ENCODE data around the gene NR2C2.

NR2C2 gene

DNA sequence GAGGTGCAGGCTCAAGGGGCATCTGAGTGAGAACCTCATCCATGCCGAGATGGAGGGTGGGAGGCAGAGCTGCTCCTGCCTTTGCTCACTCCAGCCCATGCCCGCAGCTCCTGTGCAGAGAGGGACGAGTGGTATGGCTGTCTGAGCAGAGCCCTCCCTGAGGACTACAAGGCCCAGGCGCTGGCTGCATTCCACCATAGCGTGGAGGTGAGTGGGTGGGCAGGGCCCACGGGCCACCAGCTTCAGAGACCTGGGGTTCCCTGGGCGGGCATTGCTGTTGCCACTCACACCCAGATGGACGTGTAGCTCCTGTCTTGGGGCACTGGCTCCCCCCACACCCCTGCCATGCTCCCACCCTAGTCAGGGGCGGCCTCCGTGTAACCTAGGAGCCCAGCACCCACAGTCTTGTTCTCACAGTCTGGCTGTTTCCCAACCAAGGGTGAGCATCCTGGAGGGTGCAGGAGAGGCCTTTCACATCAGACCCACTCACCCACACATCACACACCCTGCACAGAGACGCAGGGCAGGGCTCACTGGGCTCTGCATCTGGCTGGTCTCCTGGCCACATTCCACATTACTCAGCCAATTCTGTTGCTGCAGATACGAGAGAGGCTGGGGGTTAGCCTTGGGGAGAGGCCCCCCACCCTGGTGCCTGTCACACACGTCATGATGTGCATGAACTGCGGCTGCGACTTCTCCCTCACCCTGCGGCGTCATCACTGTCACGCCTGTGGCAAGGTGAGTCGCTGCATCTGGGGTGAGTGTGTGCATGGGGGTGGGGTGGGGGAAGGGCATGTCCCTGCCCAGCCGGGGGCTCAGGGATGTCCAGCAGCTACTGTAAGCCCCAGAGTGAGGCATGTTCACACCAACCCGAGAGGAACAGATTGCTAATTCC, 25.3 kb upstream of the NR2C2 start:
- DNase-seq = no peak

DNA sequence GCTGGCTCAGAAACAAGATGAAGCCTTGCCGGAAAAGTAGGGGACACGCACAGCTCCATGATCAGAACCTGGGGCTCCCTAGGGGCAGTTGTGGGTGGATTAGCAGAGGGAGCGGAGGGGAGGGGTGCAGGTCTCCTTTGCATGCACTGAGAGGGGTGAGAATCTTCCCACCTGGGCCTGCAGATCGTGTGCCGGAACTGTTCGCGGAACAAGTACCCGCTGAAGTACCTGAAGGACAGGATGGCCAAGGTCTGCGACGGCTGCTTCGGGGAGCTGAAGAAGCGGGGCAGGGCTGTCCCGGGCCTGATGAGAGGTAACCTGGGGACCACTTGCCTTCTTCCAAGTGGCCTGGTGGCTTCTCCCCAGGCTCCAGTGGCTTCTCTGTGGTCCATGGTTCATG, 24.5 kb upstream of the NR2C2 start:
- no peak for DNase-seq

GRCh38 chr3:14923476-14923875, 23.9 kb upstream of the NR2C2 start:
- no peak for DNase-seq

DNA sequence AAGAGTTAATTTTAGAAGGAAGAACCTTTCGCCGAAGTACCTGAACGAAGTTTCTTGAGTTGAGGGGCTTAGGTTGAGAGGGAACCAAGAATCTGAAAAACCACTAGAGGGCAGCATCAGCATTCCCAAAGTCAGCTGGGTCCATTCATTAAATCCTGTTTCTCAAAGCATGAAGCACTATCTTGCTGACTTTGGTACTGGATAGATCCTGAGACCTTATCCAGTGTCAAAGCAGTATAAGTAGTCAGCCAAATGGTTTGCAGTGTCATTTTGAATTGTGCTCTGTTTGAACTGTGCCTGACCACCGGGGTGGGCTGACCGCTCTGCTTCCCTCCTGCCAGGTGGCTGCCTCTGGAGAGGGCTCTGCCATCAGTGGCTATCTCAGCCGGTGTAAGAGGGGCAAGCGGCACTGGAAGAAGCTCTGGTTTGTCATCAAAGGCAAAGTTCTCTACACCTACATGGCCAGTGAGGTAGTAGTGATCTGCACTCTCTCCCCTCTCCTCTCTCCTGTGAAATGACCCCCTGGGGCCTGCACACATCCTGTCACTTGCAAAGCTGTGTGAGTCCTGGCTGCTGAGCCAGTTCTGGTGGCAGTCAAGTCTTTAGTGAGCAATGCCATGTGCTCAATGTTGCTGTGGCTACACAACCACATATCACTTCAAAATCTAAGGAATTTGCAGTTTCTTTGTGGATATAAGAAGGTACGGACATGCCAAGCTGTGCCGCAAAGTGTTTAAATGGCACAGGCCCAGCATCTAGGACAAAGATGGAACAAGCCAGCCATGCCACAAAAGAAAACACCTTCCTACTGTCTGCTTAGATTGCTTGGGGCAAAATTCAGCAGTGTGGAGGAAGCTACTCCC, 21.4 kb upstream of the NR2C2 start:
- peak in 2 of 5 donors; percentile 7 to 28 for DNase-seq

GRCh38 chr3:14926592-14926991, 20.8 kb upstream of the NR2C2 start:
- DNase-seq = no peak

GRCh38 chr3:14927308-14927707, 20.1 kb upstream of the NR2C2 start:
- no peak for DNase-seq

DNA sequence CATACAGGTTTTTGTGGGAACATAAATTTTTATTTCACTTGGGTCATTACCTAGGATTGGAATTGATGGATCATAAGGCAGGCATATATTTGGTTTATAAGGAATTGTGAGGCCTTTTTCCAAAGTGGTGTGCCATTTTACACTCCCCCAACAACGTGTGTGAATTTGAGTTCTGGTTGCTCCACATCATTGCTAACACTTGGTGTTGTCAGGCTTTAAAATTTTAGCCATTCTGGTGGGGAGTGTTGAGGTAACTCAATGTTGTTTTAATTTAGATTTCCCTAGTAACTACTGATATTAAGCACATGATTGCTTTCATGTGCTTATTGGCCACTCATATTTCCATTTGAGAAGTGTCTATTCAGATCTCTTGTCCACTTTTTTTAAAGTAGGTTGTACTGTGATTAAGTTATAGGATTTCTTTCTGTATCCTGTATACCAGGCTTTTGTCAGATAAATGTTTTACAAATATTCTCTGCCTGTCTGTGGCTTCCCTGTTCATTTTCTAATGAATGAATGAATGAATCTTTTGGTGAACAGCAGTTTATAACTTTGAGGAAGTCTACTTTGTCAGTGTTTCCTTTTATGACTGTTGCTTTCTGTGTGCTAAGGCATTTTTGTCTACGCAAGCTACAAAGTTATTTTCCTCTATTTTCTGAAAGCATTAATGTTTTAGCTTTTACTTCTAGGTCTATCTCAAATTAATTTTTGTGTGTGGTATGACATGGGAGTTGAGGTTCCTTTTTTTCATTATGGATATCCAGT, 17.9 kb upstream of the NR2C2 start:
- no peak for DNase-seq

DNA sequence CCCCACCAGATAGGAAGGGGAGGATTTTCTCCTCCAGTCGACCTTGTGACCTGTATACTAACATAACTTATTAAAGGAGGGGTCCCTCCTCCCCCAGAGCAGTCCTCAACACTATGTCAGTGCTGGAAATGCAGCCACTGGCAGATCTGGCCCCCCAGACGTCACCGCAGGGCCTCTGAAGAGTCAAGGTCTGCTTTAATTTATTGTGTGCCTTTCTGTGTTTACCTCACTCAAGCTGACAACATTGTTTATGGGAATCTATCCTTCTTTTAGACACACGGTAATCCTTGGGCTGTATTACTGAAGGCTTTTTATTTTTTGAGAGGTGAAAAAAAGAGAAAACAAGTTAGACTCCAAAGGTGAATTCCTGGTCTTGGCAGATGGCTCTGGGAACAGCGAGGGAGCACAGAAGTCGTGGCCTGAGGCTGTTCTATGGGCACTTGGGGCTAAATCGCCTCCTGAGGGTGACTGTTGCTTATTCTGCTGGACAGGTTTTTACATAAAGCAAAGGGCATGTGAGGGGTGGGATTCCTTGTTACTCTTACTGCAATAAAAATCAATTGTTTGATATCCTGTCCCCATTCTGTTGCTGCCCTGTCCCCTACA, 13.5 kb upstream of the NR2C2 start:
- DNase-seq = no peak

DNA sequence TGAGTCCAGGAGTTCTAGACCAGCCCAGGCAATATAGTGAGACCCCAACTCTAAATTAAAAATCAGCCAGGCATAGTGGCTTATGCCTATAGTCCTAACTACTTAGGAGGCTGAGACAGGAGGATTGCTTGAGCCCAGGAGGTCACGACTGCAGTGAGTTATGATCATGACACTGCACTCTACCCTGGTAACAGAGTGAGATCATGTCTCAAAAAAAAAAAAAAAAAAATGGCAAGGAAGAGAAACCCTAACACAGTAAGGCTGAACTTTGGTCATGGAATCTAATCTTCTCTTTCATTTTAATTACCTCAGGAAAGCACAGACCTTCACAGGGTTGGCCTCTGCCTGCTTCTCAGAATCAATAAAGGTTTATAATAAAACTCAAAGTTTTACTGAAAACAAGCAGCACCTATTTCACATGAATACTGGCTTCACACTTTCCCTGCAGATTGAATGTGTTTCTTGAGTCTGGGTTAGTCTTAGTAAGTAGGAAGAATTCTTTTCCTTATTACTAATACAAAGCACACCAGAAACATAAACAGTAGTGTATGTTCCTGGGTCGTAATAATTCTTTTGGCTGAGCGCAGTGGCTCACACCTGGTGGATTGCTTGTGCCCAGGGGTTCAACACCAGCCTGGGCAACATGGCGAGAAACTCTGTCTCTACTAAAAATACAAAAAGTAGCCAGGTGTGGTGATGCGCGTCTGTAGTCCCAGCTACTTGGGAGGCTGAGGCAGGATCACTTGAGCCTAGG, 11.6 kb upstream of the NR2C2 start:
- no peak for DNase-seq

DNA sequence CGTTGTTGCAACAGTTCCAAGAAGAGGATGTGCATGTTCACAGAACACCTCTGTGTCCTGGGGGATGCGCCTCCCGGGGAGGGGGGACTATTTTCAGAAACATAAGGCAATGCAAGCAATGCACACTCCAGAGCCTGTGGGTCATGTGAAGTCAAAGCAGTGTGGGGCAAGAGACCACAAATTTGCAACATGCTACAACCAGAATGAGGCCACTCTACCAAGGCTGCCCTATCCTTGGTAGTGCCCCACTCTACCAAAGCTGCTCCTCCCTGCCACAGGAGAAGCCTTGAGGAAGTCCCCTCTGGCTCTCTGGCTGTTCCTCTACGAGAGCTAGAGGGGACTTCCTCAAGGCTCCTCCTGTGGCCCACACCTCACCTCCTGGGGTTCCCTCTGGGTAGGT, 8.4 kb upstream of the NR2C2 start:
- no peak for DNase-seq

DNA sequence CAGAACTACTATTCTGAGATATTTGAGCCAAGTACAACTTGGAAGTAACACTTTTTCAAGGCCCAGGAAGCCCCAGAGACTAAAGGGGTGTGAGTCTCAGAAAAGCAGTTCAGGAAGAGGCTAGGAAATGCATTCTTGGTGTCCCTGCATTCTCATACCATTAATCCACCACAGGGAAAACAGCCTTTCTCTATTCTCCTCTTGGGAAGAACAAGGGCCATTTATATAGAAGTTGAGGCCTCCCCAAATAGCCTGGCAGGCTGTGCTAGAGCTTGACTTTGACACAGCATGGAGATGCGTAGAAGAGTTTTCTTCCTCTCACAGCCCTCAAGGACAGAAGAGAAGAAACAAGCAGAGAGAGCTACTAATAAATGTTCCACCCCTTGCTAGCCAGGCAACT, 5.5 kb upstream of the NR2C2 start:
- no peak for DNase-seq

DNA sequence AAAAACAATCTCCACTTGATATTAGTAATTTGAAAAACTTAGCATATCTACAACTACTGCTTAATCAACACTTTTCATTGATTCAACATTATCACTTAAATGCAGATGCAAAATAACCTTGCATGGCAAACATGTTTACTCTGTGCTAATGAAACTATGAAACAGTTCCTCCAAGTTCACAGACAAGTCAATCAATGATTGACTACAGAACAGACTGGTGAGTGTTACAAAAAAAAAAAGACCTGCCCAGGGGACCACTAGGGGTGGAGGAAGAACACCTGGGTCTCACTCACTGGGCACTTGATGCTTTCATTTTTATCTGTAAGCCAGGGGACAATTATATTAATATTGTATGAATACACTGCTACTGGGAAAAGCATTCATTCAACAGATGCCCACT, 4.3 kb upstream of the NR2C2 start:
- DNase-seq = no peak

- no peak for DNase-seq
Measured at GRCh38 chr3:14946236-14946635, 1.1 kb upstream of the NR2C2 start.

GRCh38 chr3:14946739-14947099, 664 bp upstream of the NR2C2 start:
- DNase-seq = no peak

GRCh38 chr3:14947886-14948608, 664 bp downstream of the NR2C2 start:
- DNase-seq = peak; percentile 91 to 96 (median 94)

- no peak for DNase-seq
Measured at GRCh38 chr3:14948609-14949038, 1.2 kb downstream of the NR2C2 start.

- no peak for DNase-seq
Measured at GRCh38 chr3:14949126-14949525, 1.7 kb downstream of the NR2C2 start.

GRCh38 chr3:14950274-14950673, 2.9 kb downstream of the NR2C2 start:
- DNase-seq = no peak

GRCh38 chr3:14957153-14957552, 9.8 kb downstream of the NR2C2 start:
- DNase-seq = no peak

GRCh38 chr3:14957925-14958324, 10.5 kb downstream of the NR2C2 start:
- no peak for DNase-seq

DNA sequence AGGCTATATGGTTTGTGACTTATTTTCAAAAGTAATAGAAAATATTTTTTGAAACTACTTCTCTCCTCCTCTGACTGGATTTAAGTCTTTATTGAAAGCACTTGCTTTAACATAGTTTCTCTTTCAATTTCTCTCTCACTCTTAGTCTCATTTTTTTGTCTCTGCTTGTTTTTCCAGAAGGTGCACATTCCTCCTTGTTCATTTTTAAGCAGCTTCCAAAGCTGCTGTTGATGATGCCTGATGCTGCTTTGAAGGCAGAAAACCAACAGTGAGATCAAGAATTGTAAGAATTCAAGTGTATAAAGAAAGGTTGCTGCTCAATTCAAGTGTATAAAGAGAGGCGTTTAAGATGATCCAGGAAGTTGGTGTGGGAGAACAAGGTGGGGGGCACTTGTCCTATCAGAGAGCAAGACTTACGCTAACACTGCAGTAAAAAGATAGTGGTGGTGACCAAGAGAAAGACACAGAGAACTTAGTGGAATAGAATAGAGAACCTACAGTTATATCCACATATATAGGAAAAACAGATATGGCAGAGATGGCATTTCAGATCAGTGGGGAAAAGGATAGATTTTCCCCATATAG, 12.1 kb downstream of the NR2C2 start:
- peak in 1 of 5 donors; percentile 26 for DNase-seq
